IMR-90 (cell line): ENCODE results near the gene TSPEAR. TPM values are rescaled to one million over a fixed set of nuclear protein-coding genes. Genes with fewer than 3 reads are reported as not detected.

ENCODE experiments used
- ATAC-seq: fragments of 200-7000 bp; cut with Tn5 transposase; 2 replicates; pipeline ENCODE4 v1.9.1; 2020; ENCODE audit warnings: low read depth, mild to moderate bottlenecking, moderate library complexity
- BruUV-seq: library from RNA; stranded (reverse); fragments of 400-500 nt; replicated peaks from 2 replicates; lab custom pipeline; 2021; lab: Mats Ljungman, UMichigan
- CTCF ChIA-PET: fragments of 300-600 bp; formaldehyde crosslinking; extraction: SDS; loops from one replicate; lab custom pipeline; 2021; ENCODE audit warnings: antibody characterized with exemption; lab: Yijun Ruan, JAX
- POLR2A ChIA-PET: fragments of 300-600 bp; sonication (Branson Sonifier 250); formaldehyde crosslinking; loops from one replicate; lab custom pipeline; 2022; ENCODE audit warnings: antibody characterized with exemption; ENCODE audit not compliant: unreplicated experiment; lab: Charles Lee
- DNase-seq: peaks from one replicate; pipeline ENCODE4 v3.0.0; 2013
- H2AFZ ChIP-seq: replicated peaks from 2 replicates; pipeline ENCODE3; 2013; ENCODE audit warnings: low read length, mild to moderate bottlenecking; ENCODE audit not compliant: poor library complexity
- H2AK5ac ChIP-seq: 2 replicates; pipeline ENCODE4 v1.6.1; 2013; ENCODE audit warnings: low read depth, low read length, inconsistent platforms
- H2AK9ac ChIP-seq: replicated peaks from 2 replicates; pipeline ENCODE3; 2013; ENCODE audit warnings: mild to moderate bottlenecking, low read depth, low read length, moderate library complexity; ENCODE audit not compliant: poor library complexity
- H2BK120ac ChIP-seq: 2 replicates; pipeline ENCODE4 v1.6.1; 2013; ENCODE audit warnings: low read depth, low read length, inconsistent platforms
- H2BK15ac ChIP-seq: 3 replicates; pipeline ENCODE4 v1.6.1; 2013; ENCODE audit warnings: low read depth, low read length, inconsistent platforms
- H2BK20ac ChIP-seq: 2 replicates; pipeline ENCODE4 v1.6.1; 2013; ENCODE audit warnings: low read depth, mild to moderate bottlenecking, inconsistent platforms, low read length, moderate library complexity
- H2BK5ac ChIP-seq: 2 replicates; pipeline ENCODE4 v1.6.1; 2013; ENCODE audit warnings: mild to moderate bottlenecking, low read depth, low read length, inconsistent platforms; ENCODE audit not compliant: poor library complexity, severe bottlenecking
- H3K14ac ChIP-seq: replicated peaks from 2 replicates; pipeline ENCODE4 v1.6.1; 2013; ENCODE audit warnings: low read depth, low read length, inconsistent platforms
- H3K18ac ChIP-seq: 2 replicates; pipeline ENCODE4 v1.6.1; 2013; ENCODE audit warnings: low read depth, low read length, control low read depth
- H3K23ac ChIP-seq: 2 replicates; pipeline ENCODE4 v1.6.1; 2013; ENCODE audit warnings: low read depth, low read length, inconsistent platforms
- H3K27ac ChIP-seq: 2 replicates; pipeline ENCODE4 v1.5.1; 2013; ENCODE audit warnings: mild to moderate bottlenecking, control low read depth, low read length; ENCODE audit not compliant: insufficient read depth
- H3K27me3 ChIP-seq: 2 replicates; pipeline ENCODE4 v1.6.1; 2013; ENCODE audit warnings: low read length; ENCODE audit not compliant: control insufficient read depth, insufficient read depth
- H3K36me3 ChIP-seq: 2 replicates; pipeline ENCODE4 v1.6.1; 2013; ENCODE audit warnings: low read length, mixed read lengths; ENCODE audit not compliant: control insufficient read depth, insufficient read depth
- H3K4ac ChIP-seq: 2 replicates; pipeline ENCODE4 v1.6.1; 2013; ENCODE audit warnings: low read depth, low read length, inconsistent platforms
- H3K4me1 ChIP-seq: 2 replicates; pipeline ENCODE4 v1.6.1; 2013; ENCODE audit warnings: low read length, mixed read lengths; ENCODE audit not compliant: control insufficient read depth, insufficient read depth
- H3K4me2 ChIP-seq: 2 replicates; pipeline ENCODE4 v1.6.1; 2013; ENCODE audit warnings: low read depth, mild to moderate bottlenecking, control low read depth, low read length, moderate library complexity
- H3K4me3 ChIP-seq: 2 replicates; pipeline ENCODE4 v1.5.1; 2013; ENCODE audit warnings: low read depth, mild to moderate bottlenecking, control low read depth, low read length, moderate library complexity; ENCODE audit not compliant: insufficient read depth
- H3K56ac ChIP-seq: 2 replicates; pipeline ENCODE4 v1.6.1; 2013; ENCODE audit warnings: low read length, inconsistent platforms; ENCODE audit not compliant: insufficient read depth; ENCODE audit errors: extremely low read depth
- H3K79me1 ChIP-seq, 2 experiments: 2 replicates each; pipeline ENCODE4 v1.6.1; 2013; ENCODE audit warnings: low read length in 2 of 2, inconsistent platforms in 1 of 2, low read depth in 1 of 2
- H3K9ac ChIP-seq: 2 replicates; pipeline ENCODE4 v1.6.1; 2013; ENCODE audit warnings: low read depth, low read length, control low read depth
- H3K9me1 ChIP-seq: 2 replicates; pipeline ENCODE4 v1.6.1; 2013; ENCODE audit warnings: low read length, inconsistent platforms; ENCODE audit not compliant: insufficient read depth
- H3K9me3 ChIP-seq: 2 replicates; pipeline ENCODE4 v1.6.1; 2013; ENCODE audit warnings: low read length; ENCODE audit not compliant: control insufficient read depth, insufficient read depth
- H4K20me1 ChIP-seq: 2 replicates; pipeline ENCODE4 v1.6.1; 2013; ENCODE audit warnings: low read length, inconsistent platforms; ENCODE audit not compliant: insufficient read depth
- H4K5ac ChIP-seq: 2 replicates; pipeline ENCODE4 v1.6.1; 2013; ENCODE audit warnings: mild to moderate bottlenecking, low read depth, low read length, control low read depth
- H4K8ac ChIP-seq, 2 experiments: 2 replicates each; pipeline ENCODE4 v1.6.1; 2013; ENCODE audit warnings: low read depth in 2 of 2, low read length in 2 of 2, control low read depth in 1 of 2, inconsistent platforms in 1 of 2
- H4K91ac ChIP-seq: 2 replicates; pipeline ENCODE4 v1.6.1; 2013; ENCODE audit warnings: low read depth, low read length, inconsistent platforms; ENCODE audit not compliant: insufficient read depth
- BHLHE40 ChIP-seq: fragments of 150-350 bp; IDR thresholded peaks from 2 replicates; pipeline ENCODE4 v1.6.1; 2016; ENCODE audit warnings: mild to moderate bottlenecking, low read depth, low read length
- CEBPB ChIP-seq: IDR thresholded peaks from 2 replicates; pipeline ENCODE4 v1.6.1; 2012; ENCODE audit warnings: low read depth, low read length, improper control_type of control experiment
- CHD1 ChIP-seq: IDR thresholded peaks from 2 replicates; pipeline ENCODE4 v1.6.1; 2012; ENCODE audit warnings: low read depth, low read length, improper control_type of control experiment
- FOS ChIP-seq: fragments of 150-350 bp; IDR thresholded peaks from 2 replicates; pipeline ENCODE4 v1.6.1; 2016; ENCODE audit warnings: low read depth, low read length
- MAFK ChIP-seq: IDR thresholded peaks from 2 replicates; pipeline ENCODE4 v1.6.1; 2012; ENCODE audit warnings: low read depth, low read length, improper control_type of control experiment
- MXI1 ChIP-seq: IDR thresholded peaks from 2 replicates; pipeline ENCODE4 v1.6.1; 2012; ENCODE audit warnings: low read depth, mild to moderate bottlenecking, low read length, moderate library complexity, borderline replicate concordance
- NFE2L2 ChIP-seq: fragments of 150-350 bp; IDR thresholded peaks from 2 replicates; pipeline ENCODE4 v1.6.1; 2016; ENCODE audit warnings: low read depth, mild to moderate bottlenecking, low read length
- RAD21 ChIP-seq: IDR thresholded peaks from 2 replicates; pipeline ENCODE4 v1.6.1; 2012; ENCODE audit warnings: low read length, improper control_type of control experiment
- RCOR1 ChIP-seq: IDR thresholded peaks from 2 replicates; pipeline ENCODE4 v1.6.1; 2012; ENCODE audit warnings: mild to moderate bottlenecking, low read length, improper control_type of control experiment; ENCODE audit not compliant: insufficient replicate concordance
- RFX5 ChIP-seq: IDR thresholded peaks from 2 replicates; pipeline ENCODE4 v1.8.0; 2012; ENCODE audit warnings: low read depth, mild to moderate bottlenecking, low read length, moderate library complexity
- WGBS, 2 experiments: methylation state at CpG; one replicate each; pipeline versions ENCODE4 v1.1.5 to v1.1.7; 2013; ENCODE audit warnings: missing lambda C conversion rate in 2 of 2; ENCODE audit not compliant: insufficient read length in 1 of 2; ENCODE audit errors: extremely low coverage in 2 of 2; 5-methylcytosine and 5-hydroxymethylcytosine counted together
- dilution Hi-C: fragments of 300-500 bp; cut with HindIII; formaldehyde crosslinking; loops from one replicate; pipeline ENCODE4 v1.14.3; 2018; ENCODE audit warnings: low sequenced_read_pairs; ENCODE audit not compliant: unreplicated experiment
- in situ Hi-C: fragments of 300-500 bp; cut with MboI; formaldehyde crosslinking; loops from 3 replicates; pipeline ENCODE4 v1.14.3; 2019; ENCODE audit warnings: low sequenced_read_pairs, inconsistent platforms, mixed read lengths
- intact Hi-C: fragments of 100-400 bp; cut with micrococcal nuclease; formaldehyde crosslinking; loops from 2 replicates; pipeline ENCODE4 v1.10.0; 2022
- polyA plus RNA-seq, 3 experiments: library from polyadenylated mRNA; depleted of rRNA; stranded (reverse); fragments of >200 nt; gene quantifications; 2 replicates each; pipeline ENCODE4 v1.2.3, GENCODE V29; 2012; ENCODE audit warnings: low replicate concordance in 1 of 3
- total RNA-seq: library from RNA; depleted of rRNA; stranded (reverse); fragments of >200 nt; gene quantifications from 2 replicates; pipeline ENCODE4 v1.2.3, GENCODE V29; 2012
- TF ChIP-seq, protein P1 (sequence below): fragments of 150-350 bp; IDR thresholded peaks from 2 replicates; pipeline ENCODE4 v1.6.1; 2016; ENCODE audit warnings: low read depth, mild to moderate bottlenecking, low read length, moderate library complexity, borderline replicate concordance
- TF ChIP-seq, protein P2 (sequence below): fragments of 150-350 bp; IDR thresholded peaks from 2 replicates; pipeline ENCODE4 v1.6.1; 2017; ENCODE audit warnings: mild to moderate bottlenecking, antibody characterized with exemption, low read length, low read depth
- TF ChIP-seq, protein P3 (sequence below): conservative IDR thresholded peaks from 2 replicates; pipeline ENCODE4 v1.5.1; 2012; ENCODE audit warnings: mild to moderate bottlenecking, low read depth, low read length, improper control_type of control experiment

TSPEAR gene
- total and polyA plus RNA-seq, 2 of the 4 experiments (the other 2 are of a cell fraction) = not detected

DNA sequence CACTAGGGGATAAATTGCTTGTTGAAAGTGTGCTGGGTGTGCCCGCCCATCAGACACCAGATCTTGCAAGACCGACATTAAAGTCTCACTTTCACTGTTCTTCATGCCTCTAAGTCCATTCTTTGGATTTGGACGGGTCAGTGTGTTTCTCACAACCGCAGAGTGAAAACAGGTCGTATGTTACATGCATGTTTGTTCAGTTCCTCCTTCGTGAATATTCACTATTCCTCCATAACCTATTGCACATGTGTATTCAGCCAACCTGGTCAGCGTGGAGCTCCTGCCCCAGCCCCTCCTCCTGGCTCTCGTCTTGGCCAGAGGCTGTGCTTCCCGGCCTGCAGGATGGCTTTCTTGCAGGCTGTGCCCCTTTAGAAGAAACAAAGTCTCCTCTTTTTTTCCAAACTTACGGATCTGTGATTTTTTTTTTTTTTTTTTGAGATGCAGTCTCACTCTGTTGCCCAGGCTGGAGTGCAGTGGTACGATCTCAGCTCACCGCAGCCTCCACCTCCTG, 116.9 kb downstream of the TSPEAR start:
- ChIA-PET POLR2A (no interaction called here), CTCF (interaction anchor here (0.7 kb wide), 1 partner anchor 47 kb away, joined by 5 read pairs; no protein-coding TSS in a partner anchor)
- H3K9ac ChIP-seq = no peak overlapping the region
- no peak overlapping the region for H4K5ac ChIP-seq
- no peak overlapping the region for H2AK9ac ChIP-seq
- H2BK120ac ChIP-seq = no peak overlapping the region
- no peaks in the 10 kb centered on the region for H3K9me1 ChIP-seq
- DNase-seq (no peak), ATAC-seq (no peak)
- no peaks in the 10 kb centered on the region for H4K20me1 ChIP-seq
- no peak overlapping the region for H3K4ac ChIP-seq
- H3K9me3 ChIP-seq = no peaks in the 10 kb centered on the region
- no peak overlapping the region for H2BK20ac ChIP-seq
- no TSS peak for BruUV-seq
- dilution Hi-C loops (no loop called here), intact Hi-C loops (no loop called here), in situ Hi-C loops (no loop called here)
- H3K4me1 ChIP-seq = no peaks in the 10 kb centered on the region
- peak overlapping the region; percentile 56 for H2AFZ ChIP-seq
- no peak overlapping the region for H3K14ac ChIP-seq
- H3K27me3 ChIP-seq = peaks cover 4% of the 10 kb centered on the region; the same call in 1 of the 2 replicates
- WGBS, 2 experiments = 65% methylated on average over 7 of the region's 12 CpGs; no CpG with 5 or more reads in 1 of the 2 experiments
- H3K4me3 ChIP-seq = no peak overlapping the region
- TF ChIP-seq, protein P1, sequence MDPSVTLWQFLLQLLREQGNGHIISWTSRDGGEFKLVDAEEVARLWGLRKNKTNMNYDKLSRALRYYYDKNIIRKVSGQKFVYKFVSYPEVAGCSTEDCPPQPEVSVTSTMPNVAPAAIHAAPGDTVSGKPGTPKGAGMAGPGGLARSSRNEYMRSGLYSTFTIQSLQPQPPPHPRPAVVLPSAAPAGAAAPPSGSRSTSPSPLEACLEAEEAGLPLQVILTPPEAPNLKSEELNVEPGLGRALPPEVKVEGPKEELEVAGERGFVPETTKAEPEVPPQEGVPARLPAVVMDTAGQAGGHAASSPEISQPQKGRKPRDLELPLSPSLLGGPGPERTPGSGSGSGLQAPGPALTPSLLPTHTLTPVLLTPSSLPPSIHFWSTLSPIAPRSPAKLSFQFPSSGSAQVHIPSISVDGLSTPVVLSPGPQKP = no peak
- TF ChIP-seq, protein P2, sequence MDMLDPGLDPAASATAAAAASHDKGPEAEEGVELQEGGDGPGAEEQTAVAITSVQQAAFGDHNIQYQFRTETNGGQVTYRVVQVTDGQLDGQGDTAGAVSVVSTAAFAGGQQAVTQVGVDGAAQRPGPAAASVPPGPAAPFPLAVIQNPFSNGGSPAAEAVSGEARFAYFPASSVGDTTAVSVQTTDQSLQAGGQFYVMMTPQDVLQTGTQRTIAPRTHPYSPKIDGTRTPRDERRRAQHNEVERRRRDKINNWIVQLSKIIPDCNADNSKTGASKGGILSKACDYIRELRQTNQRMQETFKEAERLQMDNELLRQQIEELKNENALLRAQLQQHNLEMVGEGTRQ = no peak
- TF ChIP-seq FOS (no peak), RAD21 (no peak), CHD1 (no peak), MXI1 (no peak), RCOR1 (no peak), MAFK (no peak), NFE2L2 (no peak), CEBPB (no peak), RFX5 (no peak), BHLHE40 (no peak)
- TF ChIP-seq, protein P3, sequence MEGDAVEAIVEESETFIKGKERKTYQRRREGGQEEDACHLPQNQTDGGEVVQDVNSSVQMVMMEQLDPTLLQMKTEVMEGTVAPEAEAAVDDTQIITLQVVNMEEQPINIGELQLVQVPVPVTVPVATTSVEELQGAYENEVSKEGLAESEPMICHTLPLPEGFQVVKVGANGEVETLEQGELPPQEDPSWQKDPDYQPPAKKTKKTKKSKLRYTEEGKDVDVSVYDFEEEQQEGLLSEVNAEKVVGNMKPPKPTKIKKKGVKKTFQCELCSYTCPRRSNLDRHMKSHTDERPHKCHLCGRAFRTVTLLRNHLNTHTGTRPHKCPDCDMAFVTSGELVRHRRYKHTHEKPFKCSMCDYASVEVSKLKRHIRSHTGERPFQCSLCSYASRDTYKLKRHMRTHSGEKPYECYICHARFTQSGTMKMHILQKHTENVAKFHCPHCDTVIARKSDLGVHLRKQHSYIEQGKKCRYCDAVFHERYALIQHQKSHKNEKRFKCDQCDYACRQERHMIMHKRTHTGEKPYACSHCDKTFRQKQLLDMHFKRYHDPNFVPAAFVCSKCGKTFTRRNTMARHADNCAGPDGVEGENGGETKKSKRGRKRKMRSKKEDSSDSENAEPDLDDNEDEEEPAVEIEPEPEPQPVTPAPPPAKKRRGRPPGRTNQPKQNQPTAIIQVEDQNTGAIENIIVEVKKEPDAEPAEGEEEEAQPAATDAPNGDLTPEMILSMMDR = no peak
- H2AK5ac ChIP-seq = no peak overlapping the region
- no peak overlapping the region for H3K27ac ChIP-seq
- no peaks in the 10 kb centered on the region for H3K36me3 ChIP-seq
- H3K18ac ChIP-seq = no peak overlapping the region
- H3K56ac ChIP-seq = no peak overlapping the region
- no peak overlapping the region for H4K91ac ChIP-seq
- H2BK5ac ChIP-seq = no peak overlapping the region
- H4K8ac ChIP-seq = no peak overlapping the region
- no peak overlapping the region for H2BK15ac ChIP-seq
- H3K23ac ChIP-seq = no peak overlapping the region
- H3K4me2 ChIP-seq = no peak overlapping the region
- no peaks in the 10 kb centered on the region for H3K79me1 ChIP-seq
